HCT116 (cell line): ENCODE data around the gene CHAD. TPM values are rescaled to one million over a fixed set of nuclear protein-coding genes. Genes with fewer than 3 reads are reported as not detected.

Experiments
- ATAC-seq: fragments of 200-7000 bp; cut with Tn5 transposase; 2 replicates; pipeline ENCODE4 v1.9.1; 2020; ENCODE audit warnings: mild to moderate bottlenecking, moderate library complexity
- BruUV-seq: library from RNA; stranded (reverse); fragments of 400-500 nt; replicated peaks from 2 replicates; lab custom pipeline; 2021; lab: Mats Ljungman, UMichigan
- CTCF ChIA-PET: fragments of 300-600 bp; sonication (Branson Sonifier 250); formaldehyde crosslinking; loops from one replicate; lab custom pipeline; 2021; ENCODE audit warnings: antibody characterized with exemption; lab: Charles Lee
- POLR2A ChIA-PET: fragments of 300-600, 350-600 bp; sonication (Branson Sonifier 250); formaldehyde crosslinking; loops from one replicate; lab custom pipeline; 2021; ENCODE audit warnings: antibody characterized with exemption; lab: Charles Lee
- RAD21 ChIA-PET, 2 experiments: fragments of 300-600 bp; sonication (Branson Sonifier 250); formaldehyde crosslinking; loops; one replicate each; lab custom pipeline; 2023; ENCODE audit warnings: low total read pairs in 2 of 2; ENCODE audit not compliant: uncharacterized antibody in 2 of 2, unreplicated experiment in 2 of 2, low non-redundant PET in 1 of 2; lab: Charles Lee
- DNase-seq: peaks from one replicate; pipeline ENCODE4 v3.0.0-alpha.2; 2010; ENCODE audit warnings: low read depth, low spot score
- H2AFZ ChIP-seq: fragments of 200-600 bp; shearing (Covaris generic), sonication (generic); 2 replicates; pipeline ENCODE4 v1.6.1; 2017; ENCODE audit warnings: low read depth, mixed run types, mixed read lengths, antibody characterized with exemption, low read length; ENCODE audit not compliant: poor library complexity, severe bottlenecking
- H3K27ac ChIP-seq: 2 replicates; pipeline ENCODE4 v1.5.1; 2012; ENCODE audit warnings: low read depth, low read length
- H3K27me3 ChIP-seq: fragments of 200-600 bp; sonication (generic); 2 replicates; pipeline ENCODE4 v1.6.1; 2016; ENCODE audit warnings: mixed run types, low read length, mixed read lengths; ENCODE audit not compliant: insufficient read depth
- H3K36me3 ChIP-seq, 2 experiments: fragments of 200-500 bp in 1 of 2; fragments of 200-600 bp in 1 of 2; sonication (Bioruptor generic) in 1 of 2; sonication (generic) in 1 of 2; 2 replicates each; pipeline versions ENCODE4 v1.5.1 to v1.6.1; 2014 to 2016; ENCODE audit warnings: low read length in 2 of 2, inconsistent platforms in 1 of 2, mixed read lengths in 1 of 2, mixed run types in 1 of 2; ENCODE audit not compliant: insufficient read depth in 2 of 2, control insufficient read depth in 1 of 2
- H3K4me1 ChIP-seq, 2 experiments: fragments of 200-600 bp in 1 of 2; sonication (generic) in 1 of 2; 2 replicates each; pipeline versions ENCODE4 v1.5.1 to v1.6.1; 2012 to 2017; ENCODE audit warnings: low read length in 2 of 2, inconsistent platforms in 1 of 2, mild to moderate bottlenecking in 1 of 2, mixed read lengths in 1 of 2, mixed run types in 1 of 2, moderate library complexity in 1 of 2; ENCODE audit not compliant: insufficient read depth in 2 of 2, control insufficient read depth in 1 of 2
- H3K4me2 ChIP-seq: fragments of 200-600 bp; sonication (generic); 2 replicates; pipeline ENCODE4 v1.6.1; 2017; ENCODE audit warnings: mixed run types, low read length, mixed read lengths
- H3K4me3 ChIP-seq, 2 experiments: fragments of 200-600 bp in 1 of 2; sonication (generic) in 1 of 2; replicated peaks in 1 of 2; 2 replicates each; pipeline ENCODE4 v1.5.1; 2011 to 2016; ENCODE audit warnings: low read length in 2 of 2, control low read depth in 1 of 2, low read depth in 1 of 2, mild to moderate bottlenecking in 1 of 2, mixed read lengths in 1 of 2, mixed run types in 1 of 2
- H3K79me2 ChIP-seq: fragments of 200-600 bp; sonication (generic); 2 replicates; pipeline ENCODE4 v1.6.1; 2017; ENCODE audit warnings: mild to moderate bottlenecking, mixed run types, low read length, moderate library complexity, mixed read lengths; ENCODE audit not compliant: insufficient read depth
- H3K9ac ChIP-seq: fragments of 200-600 bp; sonication (generic); 2 replicates; pipeline ENCODE4 v1.6.1; 2016; ENCODE audit warnings: low read length, mixed read lengths
- H3K9me2 ChIP-seq: fragments of 200-600 bp; sonication (generic), shearing (Covaris generic); 2 replicates; pipeline ENCODE4 v1.6.1; 2017; ENCODE audit warnings: mixed run types, mild to moderate bottlenecking, moderate library complexity; ENCODE audit not compliant: insufficient read depth
- H3K9me3 ChIP-seq, 2 experiments: fragments of 200-500 bp in 1 of 2; fragments of 200-600 bp in 1 of 2; sonication (Bioruptor generic) in 1 of 2; sonication (generic) in 1 of 2; 2 replicates each; pipeline ENCODE4 v1.6.1; 2014 to 2017; ENCODE audit warnings: low read length in 2 of 2, mixed read lengths in 2 of 2, inconsistent platforms in 1 of 2, low read depth in 1 of 2, mild to moderate bottlenecking in 1 of 2, mixed run types in 1 of 2, moderate library complexity in 1 of 2; ENCODE audit not compliant: control insufficient read depth in 1 of 2, insufficient read depth in 1 of 2
- H4K20me1 ChIP-seq: fragments of 200-600 bp; sonication (generic), shearing (Covaris generic); 2 replicates; pipeline ENCODE4 v1.6.1; 2017; ENCODE audit warnings: mixed run types, mild to moderate bottlenecking, moderate library complexity; ENCODE audit not compliant: insufficient read depth
- ATF3 ChIP-seq: IDR thresholded peaks from 2 replicates; pipeline ENCODE4 v1.6.1; 2012
- CBX3 ChIP-seq: IDR thresholded peaks from 2 replicates; pipeline ENCODE4 v1.6.1; 2012; ENCODE audit warnings: low read depth
- CEBPB ChIP-seq: IDR thresholded peaks from 2 replicates; pipeline ENCODE4 v1.6.1; 2012; ENCODE audit warnings: low read depth
- CTCF ChIP-seq, 3 experiments: fragments of 200-600 bp in 1 of 3; sonication (generic) in 1 of 3; IDR thresholded peaks in 2 of 3; conservative IDR thresholded peaks in 1 of 3; 2 replicates each; pipeline ENCODE4 v1.5.1; 2012 to 2017; ENCODE audit warnings: low read depth in 2 of 3, low read length in 2 of 3, antibody characterized with exemption in 1 of 3, borderline replicate concordance in 1 of 3, control low read depth in 1 of 3, mild to moderate bottlenecking in 1 of 3, mixed read lengths in 1 of 3, mixed run types in 1 of 3, moderate library complexity in 1 of 3; ENCODE audit not compliant: insufficient read depth in 1 of 3
- EGR1 ChIP-seq: IDR thresholded peaks from 2 replicates; pipeline ENCODE4 v1.6.1; 2012; ENCODE audit warnings: low read depth
- JUND ChIP-seq: IDR thresholded peaks from 2 replicates; pipeline ENCODE4 v1.6.1; 2012
- MAX ChIP-seq: IDR thresholded peaks from 2 replicates; pipeline ENCODE4 v1.6.1; 2012
- SIN3A ChIP-seq: IDR thresholded peaks from 2 replicates; pipeline ENCODE4 v1.6.1; 2012; ENCODE audit warnings: low read depth
- SP1 ChIP-seq: IDR thresholded peaks from 2 replicates; pipeline ENCODE4 v1.6.1; 2012; ENCODE audit warnings: low read depth
- TCF7L2 ChIP-seq: IDR thresholded peaks from 2 replicates; pipeline ENCODE4 v1.7.0; 2011; ENCODE audit warnings: borderline replicate concordance, inconsistent platforms; ENCODE audit not compliant: insufficient read depth, insufficient read length; ENCODE audit errors: extremely low read depth
- intact Hi-C: fragments of 100-400 bp; cut with micrococcal nuclease; formaldehyde crosslinking; loops from 2 replicates; pipeline ENCODE4 v1.10.0; 2022
- total RNA-seq: library from RNA; stranded (reverse); gene quantifications from one replicate; pipeline ENCODE4 v1.2.1, GENCODE V29; 2021; ENCODE audit not compliant: unreplicated experiment
- TF ChIP-seq, protein P1 (sequence below): IDR thresholded peaks from 2 replicates; pipeline ENCODE4 v1.6.1; 2011; ENCODE audit warnings: mild to moderate bottlenecking, low read length, moderate library complexity; ENCODE audit not compliant: insufficient replicate concordance; ENCODE audit errors: extremely low read depth
- TF ChIP-seq, protein P2 (sequence below): IDR thresholded peaks from 2 replicates; pipeline ENCODE4 v1.6.1; 2012; ENCODE audit warnings: low read depth

CHAD gene
- total RNA-seq, 1 experiment from 2014 or later, result not detected

GRCh38 chr17:50482516-50482915 lies 13.8 kb upstream of the CHAD start (continued):
- TF ChIP-seq, protein P1, sequence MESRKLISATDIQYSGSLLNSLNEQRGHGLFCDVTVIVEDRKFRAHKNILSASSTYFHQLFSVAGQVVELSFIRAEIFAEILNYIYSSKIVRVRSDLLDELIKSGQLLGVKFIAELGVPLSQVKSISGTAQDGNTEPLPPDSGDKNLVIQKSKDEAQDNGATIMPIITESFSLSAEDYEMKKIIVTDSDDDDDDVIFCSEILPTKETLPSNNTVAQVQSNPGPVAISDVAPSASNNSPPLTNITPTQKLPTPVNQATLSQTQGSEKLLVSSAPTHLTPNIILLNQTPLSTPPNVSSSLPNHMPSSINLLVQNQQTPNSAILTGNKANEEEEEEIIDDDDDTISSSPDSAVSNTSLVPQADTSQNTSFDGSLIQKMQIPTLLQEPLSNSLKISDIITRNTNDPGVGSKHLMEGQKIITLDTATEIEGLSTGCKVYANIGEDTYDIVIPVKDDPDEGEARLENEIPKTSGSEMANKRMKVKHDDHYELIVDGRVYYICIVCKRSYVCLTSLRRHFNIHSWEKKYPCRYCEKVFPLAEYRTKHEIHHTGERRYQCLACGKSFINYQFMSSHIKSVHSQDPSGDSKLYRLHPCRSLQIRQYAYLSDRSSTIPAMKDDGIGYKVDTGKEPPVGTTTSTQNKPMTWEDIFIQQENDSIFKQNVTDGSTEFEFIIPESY, result peak; percentile 5
- TF ChIP-seq SP1, result no peak
- no peak for TF ChIP-seq ATF3
- TF ChIP-seq CTCF (IDR thresholded peaks at IDR 0.05 in 2 of 3, conservative IDR thresholded peaks at IDR 0.05 in 1 of 3; ENCODE audit: borderline replicate concordance in 1 of 3, insufficient read depth in 1 of 3, low read depth in 2 of 3, low read length in 2 of 3), result peak; percentile 96 to 100 (median 97)
- TF ChIP-seq TCF7L2, result no peak
- 0 out of 2 replicates have a peak, but pooled peaks have one; percentile 16 for TF ChIP-seq MAX

GRCh38 chr17:50482110-50482509 lies 13.4 kb upstream of the CHAD start:
- H4K20me1 ChIP-seq, result no peaks in the 10 kb centered on the region
- H3K9me2 ChIP-seq, result no peaks in the 10 kb centered on the region
- H2AFZ ChIP-seq, result no peak overlapping the region
- peaks cover 26% of the 10 kb centered on the region for H3K79me2 ChIP-seq
- H3K4me3 ChIP-seq, result no peak overlapping the region
- H3K9ac ChIP-seq, result peak overlapping the region; percentile 55; the same call in 1 of the 2 replicates
- H3K4me1 ChIP-seq, result peaks cover 21 to 44% of the 10 kb centered on the region in 2 experiments
- intact Hi-C loops, result loop anchor here (1.0 to 2.0 kb wide), 8 partner anchors 53 to 469 kb away; partner anchors contain the start of gene SPATA20
- peak overlapping the region; percentile 63 for H3K27ac ChIP-seq
- ChIA-PET POLR2A (interaction anchor here (1.1 to 1.3 kb wide), 2 partner anchors 60 to 85 kb away, joined by 3 to 5 read pairs; partner anchors contain the start of gene LRRC59), RAD21 (interaction anchor here in 1 of 2 experiments (1.1 kb wide), 1 partner anchor 69 kb away, joined by 3 read pairs; no protein-coding TSS in a partner anchor), CTCF (interaction anchor here (0.7 to 2.5 kb wide), 8 partner anchors 19 to 213 kb away, joined by 3 to 16 read pairs (median 3); no protein-coding TSS in a partner anchor)
- no peaks in the 10 kb centered on the region for H3K27me3 ChIP-seq
- H3K4me2 ChIP-seq, result peak overlapping the region; percentile 74
- no TSS peak for BruUV-seq
- peaks cover 24 to 41% of the 10 kb centered on the region in 2 experiments for H3K36me3 ChIP-seq
- H3K9me3 ChIP-seq, result no peaks in the 10 kb centered on the region
- no peak for ATAC-seq
- no peak for DNase-seq
- TF ChIP-seq ATF3 (no peak), JUND (no peak), SIN3A (no peak), CBX3 (no peak), CEBPB (no peak), EGR1 (no peak)
- TF ChIP-seq, protein P1, result no peak
- TF ChIP-seq, protein P2, sequence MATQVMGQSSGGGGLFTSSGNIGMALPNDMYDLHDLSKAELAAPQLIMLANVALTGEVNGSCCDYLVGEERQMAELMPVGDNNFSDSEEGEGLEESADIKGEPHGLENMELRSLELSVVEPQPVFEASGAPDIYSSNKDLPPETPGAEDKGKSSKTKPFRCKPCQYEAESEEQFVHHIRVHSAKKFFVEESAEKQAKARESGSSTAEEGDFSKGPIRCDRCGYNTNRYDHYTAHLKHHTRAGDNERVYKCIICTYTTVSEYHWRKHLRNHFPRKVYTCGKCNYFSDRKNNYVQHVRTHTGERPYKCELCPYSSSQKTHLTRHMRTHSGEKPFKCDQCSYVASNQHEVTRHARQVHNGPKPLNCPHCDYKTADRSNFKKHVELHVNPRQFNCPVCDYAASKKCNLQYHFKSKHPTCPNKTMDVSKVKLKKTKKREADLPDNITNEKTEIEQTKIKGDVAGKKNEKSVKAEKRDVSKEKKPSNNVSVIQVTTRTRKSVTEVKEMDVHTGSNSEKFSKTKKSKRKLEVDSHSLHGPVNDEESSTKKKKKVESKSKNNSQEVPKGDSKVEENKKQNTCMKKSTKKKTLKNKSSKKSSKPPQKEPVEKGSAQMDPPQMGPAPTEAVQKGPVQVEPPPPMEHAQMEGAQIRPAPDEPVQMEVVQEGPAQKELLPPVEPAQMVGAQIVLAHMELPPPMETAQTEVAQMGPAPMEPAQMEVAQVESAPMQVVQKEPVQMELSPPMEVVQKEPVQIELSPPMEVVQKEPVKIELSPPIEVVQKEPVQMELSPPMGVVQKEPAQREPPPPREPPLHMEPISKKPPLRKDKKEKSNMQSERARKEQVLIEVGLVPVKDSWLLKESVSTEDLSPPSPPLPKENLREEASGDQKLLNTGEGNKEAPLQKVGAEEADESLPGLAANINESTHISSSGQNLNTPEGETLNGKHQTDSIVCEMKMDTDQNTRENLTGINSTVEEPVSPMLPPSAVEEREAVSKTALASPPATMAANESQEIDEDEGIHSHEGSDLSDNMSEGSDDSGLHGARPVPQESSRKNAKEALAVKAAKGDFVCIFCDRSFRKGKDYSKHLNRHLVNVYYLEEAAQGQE, result no peak
